Measurements from ENCODE around the gene USP7.

Gene USP7

GRCh38 chr16:8855972-8856371, 107.7 kb downstream of the USP7 start:
- DNase-seq (ENCODE audit: insufficient read length, low spot score) (no peak), FAIRE-seq (no peak)
- TF ChIP-seq, protein P1, sequence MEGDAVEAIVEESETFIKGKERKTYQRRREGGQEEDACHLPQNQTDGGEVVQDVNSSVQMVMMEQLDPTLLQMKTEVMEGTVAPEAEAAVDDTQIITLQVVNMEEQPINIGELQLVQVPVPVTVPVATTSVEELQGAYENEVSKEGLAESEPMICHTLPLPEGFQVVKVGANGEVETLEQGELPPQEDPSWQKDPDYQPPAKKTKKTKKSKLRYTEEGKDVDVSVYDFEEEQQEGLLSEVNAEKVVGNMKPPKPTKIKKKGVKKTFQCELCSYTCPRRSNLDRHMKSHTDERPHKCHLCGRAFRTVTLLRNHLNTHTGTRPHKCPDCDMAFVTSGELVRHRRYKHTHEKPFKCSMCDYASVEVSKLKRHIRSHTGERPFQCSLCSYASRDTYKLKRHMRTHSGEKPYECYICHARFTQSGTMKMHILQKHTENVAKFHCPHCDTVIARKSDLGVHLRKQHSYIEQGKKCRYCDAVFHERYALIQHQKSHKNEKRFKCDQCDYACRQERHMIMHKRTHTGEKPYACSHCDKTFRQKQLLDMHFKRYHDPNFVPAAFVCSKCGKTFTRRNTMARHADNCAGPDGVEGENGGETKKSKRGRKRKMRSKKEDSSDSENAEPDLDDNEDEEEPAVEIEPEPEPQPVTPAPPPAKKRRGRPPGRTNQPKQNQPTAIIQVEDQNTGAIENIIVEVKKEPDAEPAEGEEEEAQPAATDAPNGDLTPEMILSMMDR (IDR thresholded peaks at IDR 0.05; ENCODE audit: insufficient read depth, missing control alignments): no peak

DNA sequence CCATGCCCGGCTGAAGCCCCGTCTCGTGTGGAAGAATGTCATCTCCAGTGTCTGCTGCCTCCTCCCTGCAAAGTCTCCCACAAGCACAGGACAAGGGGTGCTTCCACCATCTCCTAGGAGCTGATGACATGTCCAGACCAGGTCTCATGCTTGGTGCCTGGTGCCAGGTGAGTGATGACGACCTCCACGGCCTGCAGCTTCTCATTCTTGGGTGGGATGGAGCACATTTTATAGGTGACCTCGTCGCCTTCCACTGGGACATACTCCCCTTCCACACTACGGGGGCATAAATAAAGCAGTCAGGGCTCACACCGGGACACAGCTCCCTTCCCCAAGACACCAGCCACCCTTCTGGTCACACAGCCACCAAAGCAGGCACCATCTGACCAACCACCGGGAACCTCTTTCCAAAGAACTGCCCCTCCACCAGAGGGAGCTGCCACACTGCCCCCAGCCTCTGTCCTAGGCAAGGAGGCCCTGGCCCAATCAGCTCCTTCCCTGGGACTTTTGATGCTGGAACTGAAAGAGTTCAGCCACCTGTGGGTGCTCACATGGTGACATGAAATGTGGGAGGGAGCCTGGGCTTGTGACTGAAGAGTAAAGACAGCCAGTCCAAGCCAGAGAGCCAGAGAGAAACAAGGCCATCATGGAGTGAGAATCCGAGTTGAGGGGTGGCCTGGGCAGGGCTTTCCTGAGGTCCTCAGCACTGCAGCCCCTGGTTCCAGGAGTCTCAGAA, 108.5 kb downstream of the USP7 start:
- TF ChIP-seq, protein P1 (IDR thresholded peaks at IDR 0.05; ENCODE audit: insufficient read depth, missing control alignments): no peak
- DNase-seq (ENCODE audit: insufficient read length, low spot score) (peak; percentile 1), FAIRE-seq (no peak)

GRCh38 chr16:8854298-8854948, 109.3 kb downstream of the USP7 start:
- TF ChIP-seq, protein P1 (IDR thresholded peaks at IDR 0.05; ENCODE audit: insufficient read depth, missing control alignments): no peak
- no peak for DNase-seq (ENCODE audit: insufficient read length, low spot score)
- FAIRE-seq: no peak

DNA sequence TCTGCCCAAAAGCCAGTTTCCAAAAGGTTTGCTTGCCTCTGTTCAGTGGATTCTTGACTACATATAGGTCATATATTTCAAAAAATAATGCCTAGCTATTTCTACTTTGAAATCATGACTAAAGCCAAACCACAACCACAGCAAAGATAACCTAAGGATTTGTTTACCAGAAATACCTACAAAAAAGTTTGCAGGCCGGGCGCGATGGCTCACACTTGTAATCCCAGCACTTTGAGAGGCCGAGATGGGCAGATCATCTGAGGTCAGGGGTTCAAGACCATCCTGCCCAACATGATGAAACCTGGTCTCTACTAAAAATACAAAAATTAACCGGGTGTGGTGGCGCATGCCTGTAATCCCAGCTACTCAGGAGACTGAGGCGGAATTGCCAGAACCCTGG, 110.1 kb downstream of the USP7 start:
- DNase-seq (ENCODE audit: insufficient read length, low spot score) (no peak), FAIRE-seq (no peak)
- TF ChIP-seq, protein P1 (IDR thresholded peaks at IDR 0.05; ENCODE audit: insufficient read depth, missing control alignments): no peak

DNA sequence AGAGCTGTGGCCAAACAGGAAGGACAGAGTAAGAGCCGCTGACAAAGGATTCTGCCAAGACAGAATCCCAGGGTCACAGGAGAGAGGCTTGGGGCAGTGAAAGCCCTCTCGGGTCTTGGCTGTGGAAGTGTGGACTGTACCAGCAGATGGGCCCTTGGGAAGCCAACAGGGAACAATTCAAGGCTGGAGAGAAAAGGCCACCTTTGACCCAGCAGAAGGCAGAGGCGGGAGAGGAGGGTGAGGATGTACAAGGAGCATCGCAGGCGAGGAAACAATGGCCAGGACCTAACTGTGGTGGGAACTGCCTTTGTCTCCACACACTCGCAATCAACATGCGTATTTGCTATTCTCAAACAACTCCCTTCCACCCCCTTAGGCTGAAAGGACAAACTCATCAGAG, 110.6 kb downstream of the USP7 start:
- FAIRE-seq (no peak), DNase-seq (ENCODE audit: insufficient read length, low spot score) (no peak)
- TF ChIP-seq, protein P1 (IDR thresholded peaks at IDR 0.05; ENCODE audit: insufficient read depth, missing control alignments): no peak

- FAIRE-seq: no peak
- TF ChIP-seq, protein P1 (IDR thresholded peaks at IDR 0.05; ENCODE audit: insufficient read depth, missing control alignments): no peak
- DNase-seq (ENCODE audit: insufficient read length, low spot score): no peak
Measured at GRCh38 chr16:8852534-8852933, 111.2 kb downstream of the USP7 start.

Data from D721Med (cell line).